Ramos (cell line): Measurements from ENCODE around the gene DOCK1.

Experiments used
- in situ Hi-C: fragments of 300-500 bp; cut with MboI; formaldehyde crosslinking; loops from one replicate; pipeline ENCODE4 v1.14.3; 2022; ENCODE audit warnings: low sequenced_read_pairs; ENCODE audit not compliant: unreplicated experiment

Gene DOCK1

GRCh38 chr10:127427926-127428325, 522.7 kb downstream of the DOCK1 start:
- in situ Hi-C loops = no loop called here

GRCh38 chr10:127428385-127428980, 523.3 kb downstream of the DOCK1 start:
- in situ Hi-C loops = no loop called here

- in situ Hi-C loops = no loop called here
These were observed 524.5 kb downstream of the DOCK1 start for GRCh38 chr10:127429601-127430312.

DNA sequence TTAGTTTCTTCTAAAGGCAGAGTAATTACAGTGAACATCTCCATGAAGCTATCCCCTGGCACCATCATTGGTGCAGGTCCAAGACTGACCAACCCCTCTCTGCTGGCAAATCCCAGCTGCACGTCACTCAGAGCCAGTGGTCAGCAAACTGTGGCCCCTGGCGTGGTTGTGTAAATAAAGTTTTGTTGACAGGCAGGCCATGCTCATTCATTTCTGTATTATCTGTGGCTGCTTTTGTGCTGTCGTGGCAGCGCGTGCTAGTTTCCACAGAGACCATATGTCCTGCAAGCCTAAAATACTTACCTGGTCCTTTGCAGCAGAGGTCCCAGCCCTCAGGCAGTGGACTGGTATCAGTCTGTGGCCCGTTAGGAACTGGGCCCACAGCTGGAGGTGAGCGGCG, 526.3 kb downstream of the DOCK1 start:
- in situ Hi-C loops = no loop called here

DNA sequence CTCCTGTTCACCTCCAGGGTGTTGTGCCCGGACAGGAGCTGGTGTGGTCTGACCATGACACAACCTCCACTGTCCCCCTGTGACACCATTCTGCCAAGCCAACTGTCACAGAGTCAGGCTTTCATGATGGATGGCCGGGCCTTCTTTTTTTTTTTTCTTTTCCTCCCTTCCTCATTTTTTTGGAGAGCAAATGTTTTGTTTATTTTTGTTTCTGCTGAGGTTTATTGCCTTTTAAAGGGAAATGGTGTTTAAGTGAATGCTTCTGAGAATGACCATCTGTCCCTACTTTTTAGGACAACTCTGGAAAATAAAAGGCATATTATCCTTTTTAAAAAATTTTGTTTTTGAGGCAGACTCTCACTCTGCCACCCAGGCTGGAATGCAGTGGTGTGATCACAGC, 528.8 kb downstream of the DOCK1 start:
- in situ Hi-C loops = no loop called here

GRCh38 chr10:127435246-127435645, 530.0 kb downstream of the DOCK1 start:
- in situ Hi-C loops = no loop called here

GRCh38 chr10:127440371-127440770, 535.1 kb downstream of the DOCK1 start:
- in situ Hi-C loops = no loop called here

- in situ Hi-C loops = no loop called here
These were observed 536.4 kb downstream of the DOCK1 start for GRCh38 chr10:127441350-127442219.

DNA sequence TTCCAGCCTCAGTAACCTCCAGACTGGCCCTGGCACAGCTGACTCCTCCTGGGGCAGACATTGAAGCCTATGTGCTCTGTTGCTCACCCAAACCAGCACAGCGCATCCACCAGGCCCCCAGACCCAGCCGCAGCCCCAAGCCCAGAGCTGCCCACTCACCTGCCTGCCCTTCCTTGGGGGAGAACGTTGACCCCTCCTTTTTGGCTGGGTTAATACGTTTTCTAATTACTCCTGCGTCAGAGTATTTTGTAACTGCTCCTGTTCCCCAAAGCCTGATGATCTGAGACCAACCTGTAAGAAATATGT, 536.9 kb downstream of the DOCK1 start:
- in situ Hi-C loops = no loop called here

DNA sequence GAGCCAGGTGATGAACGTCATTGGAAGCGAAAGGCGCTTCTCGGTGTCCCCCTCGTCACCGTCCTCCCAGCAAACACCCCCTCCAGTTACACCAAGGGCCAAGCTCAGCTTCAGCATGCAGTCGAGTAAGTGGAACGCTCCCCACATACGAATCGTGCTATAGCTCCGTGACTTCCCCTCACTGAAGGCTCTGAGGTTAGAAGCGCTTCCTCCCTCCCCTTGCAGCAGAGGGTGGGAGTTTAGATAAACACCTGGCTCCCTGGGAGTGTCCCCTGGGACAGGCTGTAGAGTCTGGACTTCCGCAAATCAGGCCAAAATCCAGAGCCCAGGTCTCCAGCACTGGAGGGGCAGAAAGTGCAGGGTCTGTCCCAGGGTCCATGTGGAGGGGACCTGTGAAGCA, 538.9 kb downstream of the DOCK1 start:
- in situ Hi-C loops = no loop called here

- in situ Hi-C loops = no loop called here
These were observed 542.0 kb downstream of the DOCK1 start for GRCh38 chr10:127447197-127447596.

DNA sequence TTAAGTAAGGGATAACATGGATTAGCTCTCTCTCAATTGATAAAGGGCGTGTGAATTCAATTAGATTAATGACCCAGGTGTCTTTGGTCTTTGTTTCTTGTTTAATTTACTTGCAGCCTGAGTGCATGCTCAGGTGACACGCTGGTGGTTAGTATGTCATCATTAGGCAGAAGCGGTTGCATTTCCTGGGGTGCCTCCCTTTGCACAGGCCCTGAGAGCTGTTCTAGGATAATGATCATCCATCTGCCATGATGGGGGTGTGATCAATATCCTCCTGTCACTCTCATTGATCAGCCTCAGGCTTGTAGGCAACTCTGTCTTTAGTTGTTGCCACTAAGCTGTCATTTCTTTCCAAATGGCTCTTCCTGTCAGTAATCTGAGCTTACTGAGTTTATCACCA, 544.3 kb downstream of the DOCK1 start:
- in situ Hi-C loops = no loop called here

GRCh38 chr10:127450644-127451043, 545.4 kb downstream of the DOCK1 start:
- in situ Hi-C loops = no loop called here

- in situ Hi-C loops = no loop called here
These were observed 546.4 kb downstream of the DOCK1 start for GRCh38 chr10:127451628-127452027.

DNA sequence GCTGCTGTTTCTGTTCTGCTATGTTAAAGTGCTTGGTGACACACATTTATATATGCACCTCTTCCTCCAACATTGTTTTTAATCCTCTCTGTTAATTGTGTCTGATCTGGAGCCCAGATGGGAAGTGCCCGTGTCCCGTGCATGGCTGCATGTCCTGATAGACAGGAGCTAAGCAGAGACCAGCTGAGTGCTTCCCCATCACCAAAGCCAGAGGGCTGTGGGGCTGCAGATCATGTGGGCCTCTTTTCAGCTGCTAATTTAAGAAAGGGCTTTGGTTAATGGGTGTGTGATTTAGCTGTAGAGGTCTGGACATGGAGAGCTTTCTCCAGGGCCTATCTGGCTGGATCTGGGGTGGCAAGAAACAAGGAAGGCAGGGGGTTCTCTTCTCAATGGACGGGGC, 547.3 kb downstream of the DOCK1 start:
- in situ Hi-C loops = no loop called here

- in situ Hi-C loops = no loop called here
These were observed 548.5 kb downstream of the DOCK1 start for GRCh38 chr10:127453706-127454105.

DNA sequence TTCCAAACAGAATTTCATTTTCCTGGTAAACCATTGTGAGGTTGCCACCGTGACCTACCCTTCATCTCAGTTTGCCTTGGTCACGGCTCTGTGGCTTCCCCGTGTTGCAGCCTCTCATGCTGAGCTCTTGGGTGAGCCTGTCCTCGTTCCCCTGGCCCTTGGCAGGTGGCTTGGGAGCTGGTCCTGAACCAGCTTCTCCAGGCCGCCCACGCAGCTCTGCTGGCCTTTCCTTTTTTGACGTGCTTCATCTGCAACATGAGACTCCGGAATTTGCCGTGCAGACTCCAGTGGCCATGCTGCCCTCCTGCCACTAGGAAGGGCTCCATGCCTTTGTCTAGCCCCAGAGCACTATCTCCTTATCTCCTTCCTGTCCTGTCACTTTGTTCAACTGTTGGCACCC, 550.9 kb downstream of the DOCK1 start:
- in situ Hi-C loops = no loop called here

DNA sequence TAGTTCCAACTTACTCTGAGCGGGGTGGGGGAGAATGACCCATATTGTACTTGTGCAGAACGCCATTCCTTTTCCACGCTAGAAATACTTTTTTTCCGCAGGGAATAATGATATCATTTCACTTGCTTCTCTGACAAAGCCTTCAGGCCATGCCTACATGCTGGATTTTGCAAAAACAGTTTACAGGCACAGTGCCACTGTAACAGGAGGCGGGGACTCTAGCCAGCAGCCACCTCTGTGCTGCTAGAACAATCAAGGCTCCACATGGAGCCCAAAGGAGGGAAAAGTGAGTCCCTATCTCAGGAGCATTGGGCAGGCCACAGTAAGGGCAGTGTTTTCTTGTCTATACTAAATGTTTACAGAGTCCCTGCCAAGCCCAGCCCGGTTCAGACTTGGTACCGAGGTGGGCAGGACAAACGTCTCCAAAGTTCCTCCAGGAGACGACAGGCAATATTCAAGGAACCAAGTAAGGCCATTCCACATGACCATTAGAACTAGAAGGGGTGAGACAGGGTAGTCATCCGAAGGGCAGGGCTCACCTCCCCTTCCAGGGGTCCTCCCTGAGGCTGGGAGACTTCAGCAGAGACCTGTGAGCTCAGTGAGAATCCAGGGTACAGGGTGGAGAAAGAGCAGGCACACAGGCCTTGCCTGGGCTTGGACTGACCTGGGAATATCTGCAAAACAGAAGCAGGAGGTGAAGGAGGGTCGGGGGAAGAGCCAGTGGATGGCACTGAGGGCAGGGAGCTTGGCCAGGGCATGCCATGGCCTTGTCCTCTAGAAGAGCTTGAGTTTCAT, 553.0 kb downstream of the DOCK1 start:
- in situ Hi-C loops = no loop called here

DNA sequence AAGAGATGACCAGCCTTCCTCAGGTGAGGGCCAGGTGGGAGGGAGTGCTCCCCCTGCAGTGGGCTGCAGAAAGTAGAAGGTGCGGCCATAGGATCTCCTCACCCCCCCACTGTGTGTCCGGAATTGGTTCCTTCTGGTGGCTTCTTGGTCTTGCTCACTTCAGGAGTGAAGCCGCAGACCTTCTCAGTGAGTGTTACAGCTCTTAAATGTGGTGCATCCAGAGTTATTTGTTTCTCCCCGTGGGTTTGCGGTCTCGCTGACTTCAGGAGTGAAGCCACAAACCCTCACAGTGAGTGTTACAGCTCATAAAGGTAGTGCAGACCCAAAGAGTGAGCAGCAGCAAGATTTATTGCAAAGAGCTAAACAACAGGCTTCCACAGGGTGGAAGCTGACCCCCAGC, 553.6 kb downstream of the DOCK1 start:
- in situ Hi-C loops = no loop called here

GRCh38 chr10:127459918-127460317, 554.7 kb downstream of the DOCK1 start:
- in situ Hi-C loops = no loop called here
